PC-9 (cell line): ENCODE data around the gene PPP4R1. TPM values are rescaled to one million over a fixed set of nuclear protein-coding genes. Genes with fewer than 3 reads are reported as not detected.
A peak's percentile ranks its signal among the peaks of the same experiment; 100 is the strongest.

ENCODE experiments used
- BruUV-seq: library from RNA; stranded (reverse); fragments of 400-500 nt; replicated peaks from 2 replicates; lab custom pipeline; 2021; lab: Mats Ljungman, UMichigan
- CTCF ChIA-PET: fragments of 300-600 bp; sonication (Branson Sonifier 250); formaldehyde crosslinking; loops from one replicate; lab custom pipeline; 2022; ENCODE audit warnings: antibody characterized with exemption; lab: Charles Lee
- POLR2A ChIA-PET: fragments of 300-600 bp; sonication (Branson Sonifier 250); formaldehyde crosslinking; loops from one replicate; lab custom pipeline; 2022; ENCODE audit warnings: antibody characterized with exemption; ENCODE audit not compliant: unreplicated experiment; lab: Charles Lee
- DNase-seq, 2 experiments: peaks; one replicate each; pipeline versions ENCODE4 v3.0.0 to v3.0.0-alpha.2; 2015 to 2022; ENCODE audit warnings: mixed read lengths in 1 of 2
- H2AFZ ChIP-seq: fragments of 200-600 bp; sonication (generic); 2 replicates; pipeline ENCODE4 v1.8.1; 2017; ENCODE audit warnings: antibody characterized with exemption
- H3F3A ChIP-seq: fragments of 200-600 bp; sonication (generic); 2 replicates; pipeline ENCODE4 v1.8.1; 2017; ENCODE audit warnings: antibody characterized with exemption, mild to moderate bottlenecking, low read depth; ENCODE audit not compliant: insufficient read depth
- H3K27ac ChIP-seq: fragments of 200-600 bp; sonication (generic); 2 replicates; pipeline ENCODE4 v1.6.1; 2016; ENCODE audit warnings: mixed run types
- H3K27me3 ChIP-seq: fragments of 200-600 bp; sonication (generic); 2 replicates; pipeline ENCODE4 v1.6.1; 2016; ENCODE audit warnings: low read depth, mixed run types; ENCODE audit not compliant: insufficient read depth
- H3K36me3 ChIP-seq: fragments of 200-600 bp; sonication (generic); 2 replicates; pipeline ENCODE4 v1.6.1; 2016; ENCODE audit warnings: low read depth, mixed run types
- H3K4me1 ChIP-seq: fragments of 200-600 bp; sonication (generic); replicated peaks from 2 replicates; pipeline ENCODE4 v1.6.1; 2016; ENCODE audit warnings: mixed run types; ENCODE audit not compliant: insufficient read depth
- H3K4me2 ChIP-seq: fragments of 200-600 bp; sonication (generic); 2 replicates; pipeline ENCODE4 v1.6.1; 2017; ENCODE audit warnings: mixed run types
- H3K4me3 ChIP-seq: fragments of 200-600 bp; sonication (generic); 2 replicates; pipeline ENCODE4 v1.6.1; 2016; ENCODE audit warnings: mixed run types
- H3K79me2 ChIP-seq: fragments of 200-600 bp; sonication (generic); 2 replicates; pipeline ENCODE4 v1.6.1; 2017; ENCODE audit warnings: low read depth, mixed run types
- H3K9me2 ChIP-seq: fragments of 200-600 bp; sonication (generic); 2 replicates; pipeline ENCODE4 v1.8.1; 2017; ENCODE audit warnings: mild to moderate bottlenecking; ENCODE audit not compliant: insufficient read depth
- H3K9me3 ChIP-seq: fragments of 200-600 bp; sonication (generic); 2 replicates; pipeline ENCODE4 v1.8.1; 2016; ENCODE audit warnings: low read depth; ENCODE audit not compliant: insufficient read depth
- H4K20me1 ChIP-seq: fragments of 200-600 bp; sonication (generic); 2 replicates; pipeline ENCODE4 v1.8.1; 2017; ENCODE audit not compliant: insufficient read depth
- EZH2 ChIP-seq: fragments of 200-600 bp; sonication (generic); IDR thresholded peaks from 2 replicates; pipeline ENCODE4 v1.8.0; 2017; ENCODE audit warnings: antibody characterized with exemption, low read depth
- intact Hi-C: fragments of 100-400 bp; cut with micrococcal nuclease; formaldehyde crosslinking; loops from one replicate; pipeline ENCODE4 v1.10.0; 2022; ENCODE audit not compliant: unreplicated experiment
- total RNA-seq: library from RNA; stranded (reverse); gene quantifications from 2 replicates; pipeline ENCODE4 v1.2.3, GENCODE V29; 2021
- TF ChIP-seq, protein P1 (sequence below): fragments of 200-600 bp; sonication (generic); conservative IDR thresholded peaks from 2 replicates; pipeline ENCODE4 v1.6.1; 2017; ENCODE audit warnings: mixed run types, antibody characterized with exemption, mild to moderate bottlenecking, moderate library complexity

PPP4R1 gene
- total RNA-seq, 1 experiment from 2014 or later: 167 TPM

DNA sequence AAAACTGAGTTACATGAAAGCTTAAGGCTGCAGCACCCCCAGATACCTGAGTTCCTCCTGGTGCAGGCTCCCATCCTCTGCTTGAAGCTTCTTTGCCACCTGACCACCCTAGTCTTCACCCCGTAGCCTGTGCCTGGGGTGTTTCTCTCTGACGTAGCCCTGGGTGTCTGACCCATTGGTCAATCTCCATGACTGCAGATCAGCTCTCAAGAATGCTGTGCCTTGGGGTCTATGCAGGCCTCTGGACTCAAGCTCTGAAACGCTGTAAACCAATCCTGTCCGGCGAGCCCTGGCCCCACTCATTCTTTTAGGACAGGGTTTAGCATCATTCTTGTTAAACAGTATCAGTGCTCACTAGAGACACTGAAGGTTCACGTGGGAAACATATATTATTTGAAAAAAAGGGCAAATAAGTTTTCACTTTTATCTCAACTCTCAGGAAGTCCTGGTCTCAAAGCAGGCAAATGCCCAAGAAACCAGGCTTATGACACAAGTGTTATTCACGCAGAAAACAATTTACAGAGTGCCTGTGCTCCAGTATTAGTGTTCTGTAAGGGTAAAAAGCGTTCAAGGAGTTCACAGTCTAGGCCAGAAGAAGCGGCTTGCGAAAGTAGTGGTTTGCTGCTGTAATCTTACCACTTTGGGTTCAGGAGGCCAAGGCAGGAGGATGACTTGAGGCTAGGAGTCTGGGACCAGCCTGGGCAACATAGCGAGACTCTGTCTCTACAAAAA lies 22.8 kb upstream of the PPP4R1 start:
- Histone ChIP-seq H3K79me2 (no peaks in the 10 kb centered on the region), H3K4me3 (no peak overlapping the region), H3K9me3 (peaks cover 6% of the 10 kb centered on the region), H3K9me2 (no peaks in the 10 kb centered on the region), H3K27ac (no peak overlapping the region), H3K27me3 (no peaks in the 10 kb centered on the region), H2AFZ (no peak overlapping the region), H4K20me1 (no peaks in the 10 kb centered on the region), H3F3A (peaks cover 5% of the 10 kb centered on the region), H3K4me2 (no peak overlapping the region), H3K36me3 (no peaks in the 10 kb centered on the region; the same call in 1 of the 2 replicates), H3K4me1 (peaks cover 11% of the 10 kb centered on the region)
- TF ChIP-seq, protein P1, sequence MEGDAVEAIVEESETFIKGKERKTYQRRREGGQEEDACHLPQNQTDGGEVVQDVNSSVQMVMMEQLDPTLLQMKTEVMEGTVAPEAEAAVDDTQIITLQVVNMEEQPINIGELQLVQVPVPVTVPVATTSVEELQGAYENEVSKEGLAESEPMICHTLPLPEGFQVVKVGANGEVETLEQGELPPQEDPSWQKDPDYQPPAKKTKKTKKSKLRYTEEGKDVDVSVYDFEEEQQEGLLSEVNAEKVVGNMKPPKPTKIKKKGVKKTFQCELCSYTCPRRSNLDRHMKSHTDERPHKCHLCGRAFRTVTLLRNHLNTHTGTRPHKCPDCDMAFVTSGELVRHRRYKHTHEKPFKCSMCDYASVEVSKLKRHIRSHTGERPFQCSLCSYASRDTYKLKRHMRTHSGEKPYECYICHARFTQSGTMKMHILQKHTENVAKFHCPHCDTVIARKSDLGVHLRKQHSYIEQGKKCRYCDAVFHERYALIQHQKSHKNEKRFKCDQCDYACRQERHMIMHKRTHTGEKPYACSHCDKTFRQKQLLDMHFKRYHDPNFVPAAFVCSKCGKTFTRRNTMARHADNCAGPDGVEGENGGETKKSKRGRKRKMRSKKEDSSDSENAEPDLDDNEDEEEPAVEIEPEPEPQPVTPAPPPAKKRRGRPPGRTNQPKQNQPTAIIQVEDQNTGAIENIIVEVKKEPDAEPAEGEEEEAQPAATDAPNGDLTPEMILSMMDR: no peak
- TF ChIP-seq EZH2: no peak
- ChIA-PET CTCF (no interaction called here), POLR2A (no interaction called here)
- no TSS peak for BruUV-seq
- no peak for DNase-seq
- intact Hi-C loops: no loop called here

DNA sequence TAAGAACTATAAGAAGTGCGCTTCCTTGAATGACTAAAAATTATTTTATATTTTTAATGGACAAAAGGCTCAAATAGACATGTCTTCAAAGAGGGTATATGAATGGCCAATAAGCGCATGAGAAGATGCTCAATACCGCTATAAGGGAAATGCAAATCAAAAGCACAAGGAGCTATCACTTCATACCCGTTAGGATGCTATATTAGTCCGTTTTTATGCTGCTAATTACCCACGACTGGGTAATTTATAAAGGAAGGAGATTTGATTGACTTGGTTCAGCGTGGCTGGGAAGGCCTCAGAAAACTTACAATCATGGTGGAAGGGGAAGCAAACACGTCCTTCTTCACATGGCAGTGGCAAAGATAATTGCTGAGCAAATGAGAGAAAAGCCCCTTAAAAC lies 20.5 kb upstream of the PPP4R1 start:
- no peaks in the 10 kb centered on the region; the same call in 1 of the 2 replicates for H3K36me3 ChIP-seq
- no peak overlapping the region for H3K4me2 ChIP-seq
- intact Hi-C loops: no loop called here
- peaks cover 14% of the 10 kb centered on the region for H3F3A ChIP-seq
- no TSS peak for BruUV-seq
- no peak overlapping the region for H3K4me3 ChIP-seq
- no peak overlapping the region for H3K27ac ChIP-seq
- H3K79me2 ChIP-seq: no peaks in the 10 kb centered on the region
- no peaks in the 10 kb centered on the region for H4K20me1 ChIP-seq
- peaks cover 6% of the 10 kb centered on the region for H3K9me3 ChIP-seq
- no peak for TF ChIP-seq EZH2
- TF ChIP-seq, protein P1: no peak
- no peak overlapping the region for H2AFZ ChIP-seq
- POLR2A ChIA-PET: interaction anchor here (0.5 kb wide), 1 partner anchor 15 kb away, joined by 3 read pairs; no protein-coding TSS in a partner anchor
- DNase-seq: no peak
- H3K4me1 ChIP-seq: peaks cover 18% of the 10 kb centered on the region
- no peaks in the 10 kb centered on the region for H3K9me2 ChIP-seq
- CTCF ChIA-PET: no interaction called here
- H3K27me3 ChIP-seq: no peaks in the 10 kb centered on the region

DNA sequence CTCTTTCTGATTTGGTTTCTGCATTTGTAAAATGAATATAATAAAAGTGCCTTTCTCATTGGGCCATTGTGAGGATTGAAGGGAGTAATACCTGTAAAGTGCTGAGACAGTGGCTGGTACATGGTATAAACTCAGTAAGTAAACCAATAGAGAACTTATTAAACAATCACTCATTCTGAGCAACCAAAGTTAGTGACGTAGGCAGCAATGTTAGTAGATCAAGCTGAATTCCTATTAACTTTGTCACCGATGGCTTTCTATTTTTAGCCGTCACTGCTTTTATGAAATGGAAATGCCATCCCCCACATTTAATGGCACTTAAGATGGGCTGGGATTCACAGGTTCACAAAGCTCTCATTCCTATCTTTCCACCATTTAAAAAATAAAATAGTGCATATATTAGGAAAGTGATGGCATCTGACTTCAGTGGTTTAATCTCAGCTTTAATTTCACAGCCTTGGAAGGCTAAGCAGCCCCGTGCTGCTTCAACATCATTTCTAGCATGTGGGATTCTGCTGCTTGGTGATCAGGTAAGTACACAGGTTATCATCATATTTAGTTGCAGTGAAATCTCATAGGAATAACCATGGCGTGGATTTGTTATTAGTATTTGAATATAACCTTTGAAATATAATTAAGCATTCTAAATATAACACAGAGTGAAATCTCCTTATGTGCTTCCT lies 17.6 kb upstream of the PPP4R1 start:
- no peak for TF ChIP-seq EZH2
- TF ChIP-seq, protein P1: no peak
- peak in 1 of 2 experiments; percentile 88 for DNase-seq
- Histone ChIP-seq H3K4me1 (peaks cover 37% of the 10 kb centered on the region), H3K79me2 (no peaks in the 10 kb centered on the region), H3K36me3 (no peaks in the 10 kb centered on the region; the same call in 1 of the 2 replicates), H3K9me2 (no peaks in the 10 kb centered on the region), H2AFZ (no peak overlapping the region), H3K4me2 (peak overlapping the region; percentile 59), H3K4me3 (no peak overlapping the region; the same call in 1 of the 2 replicates), H3K27me3 (no peaks in the 10 kb centered on the region), H3K9me3 (peaks cover 6% of the 10 kb centered on the region), H4K20me1 (no peaks in the 10 kb centered on the region), H3K27ac (peak overlapping the region; percentile 65), H3F3A (peaks cover 30% of the 10 kb centered on the region)
- ChIA-PET CTCF (interaction anchor here (0.5 to 0.9 kb wide), 3 partner anchors 57 to 642 kb away, joined by 3 to 10 read pairs (median 7); no protein-coding TSS in a partner anchor), POLR2A (interaction anchor here (0.6 to 0.7 kb wide), 6 partner anchors 11 to 493 kb away, joined by 3 to 11 read pairs (median 4); no protein-coding TSS in a partner anchor)
- intact Hi-C loops: loop anchor here (1.0 kb wide), 1 partner anchor 11 kb away; no protein-coding TSS in a partner anchor
- no TSS peak for BruUV-seq
